ENCODE measurements around the gene UXS1.

- TF ChIP-seq CTCF (IDR thresholded peaks at IDR 0.05) (no peak), EP300 (IDR thresholded peaks at IDR 0.05) (no peak), POLR2A (IDR thresholded peaks at IDR 0.05; ENCODE audit: low read depth) (no peak), POLR2AphosphoS5 (IDR thresholded peaks at IDR 0.05) (no peak)
These were observed 99.8 kb downstream of the UXS1 start for GRCh38 chr2:106094131-106094841.
